Testis (tissue), 2 donors: ENCODE measurements around the gene CLEC10A.

Experiments
- POLR2A ChIP-seq: fragments of 450-650 bp; IDR thresholded peaks from one replicate; pipeline ENCODE4 v1.6.1; 2017; ENCODE audit warnings: antibody characterized with exemption, mild to moderate bottlenecking, moderate library complexity
- TF ChIP-seq, protein P1 (sequence below), 3 experiments: fragments of 450-650 bp in 2 of 3; fragments of 200-600 bp in 1 of 3; sonication (generic) in 1 of 3; IDR thresholded peaks; one replicate each; pipeline ENCODE4 v1.5.1; 2016 to 2019; ENCODE audit warnings: antibody characterized with exemption in 3 of 3, mild to moderate bottlenecking in 2 of 3, moderate library complexity in 1 of 3

DNA sequence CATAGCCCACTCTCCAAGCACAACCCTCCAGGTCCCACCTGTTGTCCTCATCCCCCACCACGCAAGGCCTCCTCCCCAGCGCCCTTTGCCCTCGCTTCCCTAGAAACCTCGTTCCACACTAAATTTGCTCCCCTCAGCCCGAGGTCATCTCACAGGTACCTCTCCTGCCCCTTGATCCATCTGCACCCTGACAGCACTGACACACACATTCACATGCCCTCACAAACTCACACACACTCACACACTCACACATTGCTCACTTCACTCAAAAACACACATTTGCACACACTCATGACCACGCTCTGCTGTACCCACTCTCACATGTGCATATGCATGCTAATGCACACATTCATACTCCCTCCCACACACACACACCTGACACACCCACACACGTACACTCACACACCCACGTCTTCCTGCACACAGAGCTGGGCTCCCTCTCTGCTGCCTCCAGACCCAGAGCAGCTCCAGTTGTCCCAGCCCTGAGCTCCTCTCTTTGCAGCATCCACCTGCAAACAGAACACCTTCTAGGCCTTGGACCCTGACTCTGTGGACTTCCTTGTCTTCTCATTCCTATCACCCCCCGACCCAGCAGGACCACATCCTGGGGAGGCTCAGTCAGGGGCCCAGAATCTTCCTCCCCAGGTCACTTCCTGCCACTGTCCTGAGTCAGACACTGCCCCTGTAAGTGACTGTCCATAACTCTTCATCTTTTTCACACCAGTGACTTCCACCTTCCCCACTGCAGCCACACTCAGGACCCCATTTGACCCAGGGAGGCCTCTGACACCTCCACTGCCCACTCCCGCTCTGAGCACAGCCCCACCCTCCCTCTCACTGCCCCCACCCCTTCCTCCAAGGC lies 29.6 kb upstream of the CLEC10A start:
- TF ChIP-seq, protein P1, sequence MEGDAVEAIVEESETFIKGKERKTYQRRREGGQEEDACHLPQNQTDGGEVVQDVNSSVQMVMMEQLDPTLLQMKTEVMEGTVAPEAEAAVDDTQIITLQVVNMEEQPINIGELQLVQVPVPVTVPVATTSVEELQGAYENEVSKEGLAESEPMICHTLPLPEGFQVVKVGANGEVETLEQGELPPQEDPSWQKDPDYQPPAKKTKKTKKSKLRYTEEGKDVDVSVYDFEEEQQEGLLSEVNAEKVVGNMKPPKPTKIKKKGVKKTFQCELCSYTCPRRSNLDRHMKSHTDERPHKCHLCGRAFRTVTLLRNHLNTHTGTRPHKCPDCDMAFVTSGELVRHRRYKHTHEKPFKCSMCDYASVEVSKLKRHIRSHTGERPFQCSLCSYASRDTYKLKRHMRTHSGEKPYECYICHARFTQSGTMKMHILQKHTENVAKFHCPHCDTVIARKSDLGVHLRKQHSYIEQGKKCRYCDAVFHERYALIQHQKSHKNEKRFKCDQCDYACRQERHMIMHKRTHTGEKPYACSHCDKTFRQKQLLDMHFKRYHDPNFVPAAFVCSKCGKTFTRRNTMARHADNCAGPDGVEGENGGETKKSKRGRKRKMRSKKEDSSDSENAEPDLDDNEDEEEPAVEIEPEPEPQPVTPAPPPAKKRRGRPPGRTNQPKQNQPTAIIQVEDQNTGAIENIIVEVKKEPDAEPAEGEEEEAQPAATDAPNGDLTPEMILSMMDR (IDR thresholded peaks at IDR 0.05) = no peak
- no peak for TF ChIP-seq POLR2A
